Glomerular visceral epithelial cell (primary cell): ENCODE results near the gene PITPNC1.
"Not testable (repeated sequence)": the region's sequence is repeated elsewhere in the genome, so short reads cannot be mapped to it uniquely, and the experiment has no call there.

Experiments
- DNase-seq: peaks from one replicate; pipeline ENCODE4 v3.0.0-alpha.2; 2016; ENCODE audit errors: extremely low spot score

Gene PITPNC1

GRCh38 chr17:67511804-67512203 lies 134.7 kb downstream of the PITPNC1 start:
- DNase-seq = no peak

DNA sequence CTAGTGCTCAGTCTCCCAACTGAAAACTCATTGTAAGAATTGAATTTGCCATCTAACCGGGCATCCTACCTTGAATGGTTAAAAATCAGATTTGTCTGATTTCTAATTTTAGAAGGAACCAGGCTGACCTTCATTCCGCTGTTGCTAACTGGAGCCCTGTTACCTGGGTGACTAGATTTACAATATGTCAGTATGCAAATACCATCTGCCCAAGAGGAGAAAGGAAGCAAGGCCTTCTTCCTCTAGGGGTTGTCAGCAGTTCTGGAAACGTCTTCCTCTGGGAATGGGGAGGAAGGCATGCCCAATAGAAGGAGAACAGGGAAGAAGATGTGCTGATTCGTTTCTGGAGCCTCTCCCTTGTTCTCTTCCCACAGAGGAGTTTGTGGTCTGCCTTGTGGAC lies 137.9 kb downstream of the PITPNC1 start:
- no peak for DNase-seq

DNA sequence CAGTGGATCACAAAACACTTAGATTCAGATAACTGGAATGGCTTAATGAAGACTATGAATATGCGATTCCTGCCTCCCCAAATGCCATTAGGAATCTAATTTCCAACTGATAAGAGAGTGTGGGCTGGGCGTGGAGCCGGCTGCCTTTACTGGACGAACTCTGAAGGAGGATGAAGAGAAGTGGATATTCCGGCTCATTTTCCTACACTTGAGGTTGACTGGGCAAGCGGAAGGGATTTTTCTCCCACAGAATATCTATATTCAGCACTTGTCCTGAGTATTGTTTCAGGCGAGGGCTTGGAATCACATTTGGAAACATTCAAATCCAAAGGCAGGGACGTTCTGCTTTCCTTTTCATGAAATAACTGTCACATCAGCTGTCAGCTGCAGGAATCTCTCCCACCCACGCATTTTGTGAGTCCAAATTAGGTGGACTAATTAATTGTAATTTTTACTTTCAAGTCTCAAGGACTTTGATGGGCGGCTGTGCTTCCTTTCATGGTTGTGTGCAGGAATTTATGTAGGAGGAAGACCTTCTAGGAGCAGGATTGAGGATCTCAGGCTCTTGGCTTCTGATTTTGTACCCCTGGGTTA lies 138.5 kb downstream of the PITPNC1 start:
- DNase-seq = no peak

DNA sequence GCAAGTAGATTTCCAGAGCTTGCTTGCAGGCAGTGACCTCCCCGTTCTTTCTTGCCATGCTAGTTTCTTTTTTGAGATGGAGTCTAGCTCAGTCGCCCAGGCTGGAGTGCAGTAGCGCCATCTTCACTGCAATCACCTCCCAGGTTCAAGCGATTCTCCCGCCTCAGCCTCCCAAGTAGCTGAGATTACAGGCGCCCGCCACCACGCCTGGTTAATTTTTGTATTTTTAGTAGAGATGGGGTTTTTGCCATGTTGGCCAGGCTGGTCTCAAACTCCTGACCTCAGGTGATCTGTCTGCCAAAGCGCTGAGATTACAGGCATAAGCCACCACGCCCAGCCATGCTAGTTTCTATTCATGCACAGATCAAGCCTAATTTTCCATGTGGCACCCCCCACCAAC lies 139.5 kb downstream of the PITPNC1 start:
- DNase-seq = not testable (repeated sequence)

GRCh38 chr17:67517325-67517724 lies 140.2 kb downstream of the PITPNC1 start:
- DNase-seq = no peak

GRCh38 chr17:67518876-67519275 lies 141.8 kb downstream of the PITPNC1 start:
- DNase-seq = no peak

GRCh38 chr17:67519801-67520251 lies 142.7 kb downstream of the PITPNC1 start:
- DNase-seq = no peak

- no peak for DNase-seq
Observed at GRCh38 chr17:67520252-67520906, 143.3 kb downstream of the PITPNC1 start.

DNA sequence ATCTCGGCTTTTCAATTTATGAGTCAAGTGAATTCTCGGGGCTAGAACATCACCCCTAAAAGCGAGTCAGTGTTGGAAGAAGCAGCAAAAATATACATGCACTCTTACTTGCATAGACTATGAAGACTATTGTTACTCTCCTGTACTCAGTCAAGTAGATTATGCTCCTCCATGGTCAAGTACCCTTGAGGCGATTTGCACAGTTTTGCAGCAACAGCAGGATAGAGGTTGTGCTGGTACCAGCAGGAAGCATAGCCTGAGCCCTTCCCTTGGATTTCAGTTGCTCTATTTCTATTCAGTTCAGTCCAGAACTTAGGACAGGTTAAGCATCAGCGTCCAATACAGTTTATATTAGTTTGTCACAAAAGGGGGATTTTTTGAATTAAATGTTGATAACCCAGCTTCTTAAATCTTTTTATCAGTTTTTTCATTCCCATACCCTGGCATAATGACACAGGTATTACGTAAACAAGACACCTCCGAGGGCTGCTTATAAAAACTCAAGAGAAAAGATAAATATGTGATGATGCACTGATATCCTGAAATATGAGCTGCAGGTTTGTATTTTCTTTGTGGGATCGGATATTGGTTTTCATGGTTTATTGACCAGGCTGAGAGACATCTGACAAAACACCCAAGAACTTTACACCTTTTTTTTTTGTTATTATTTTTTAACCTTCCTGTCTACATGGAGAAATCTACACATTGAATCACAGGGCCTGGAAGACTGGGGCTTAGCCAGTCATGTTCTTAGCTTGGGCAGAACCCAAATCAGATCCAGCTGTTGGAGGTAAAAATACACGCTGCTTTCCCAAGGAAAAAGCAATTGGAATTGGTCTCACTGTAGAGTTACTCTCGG lies 144.1 kb downstream of the PITPNC1 start:
- DNase-seq = no peak

DNA sequence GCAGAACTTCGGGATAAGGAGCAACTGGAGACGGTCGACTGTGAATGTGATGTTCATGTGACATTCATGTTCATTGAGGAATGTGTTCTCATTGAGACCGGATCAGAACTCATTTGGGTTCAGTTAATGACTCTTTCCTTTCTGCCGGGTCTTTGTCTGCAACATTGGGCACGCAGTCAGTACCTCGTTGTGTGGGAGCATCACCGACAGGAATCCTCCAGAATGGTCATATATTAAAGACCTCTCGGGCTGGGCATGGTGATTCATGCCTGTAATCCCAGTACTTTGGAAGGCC lies 144.6 kb downstream of the PITPNC1 start:
- DNase-seq = no peak

DNA sequence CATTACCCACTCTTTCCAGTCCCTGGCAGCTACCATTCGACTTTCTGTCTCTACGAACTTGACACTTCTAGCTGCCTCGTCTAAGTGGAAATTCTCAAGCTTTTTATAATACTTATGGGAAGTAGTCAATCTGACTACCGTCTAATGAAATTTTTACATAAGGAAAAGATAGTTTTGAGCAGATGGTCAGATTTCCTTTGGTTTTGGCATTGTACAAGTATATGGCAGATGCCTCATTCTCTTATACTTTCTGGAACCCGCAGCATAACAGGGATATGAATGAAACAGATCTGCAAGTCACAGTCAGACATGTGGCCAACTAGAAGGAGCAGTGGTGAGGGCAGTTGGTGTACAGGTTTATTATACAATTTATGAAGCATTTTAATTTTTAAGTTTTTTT lies 146.0 kb downstream of the PITPNC1 start:
- DNase-seq = no peak

DNA sequence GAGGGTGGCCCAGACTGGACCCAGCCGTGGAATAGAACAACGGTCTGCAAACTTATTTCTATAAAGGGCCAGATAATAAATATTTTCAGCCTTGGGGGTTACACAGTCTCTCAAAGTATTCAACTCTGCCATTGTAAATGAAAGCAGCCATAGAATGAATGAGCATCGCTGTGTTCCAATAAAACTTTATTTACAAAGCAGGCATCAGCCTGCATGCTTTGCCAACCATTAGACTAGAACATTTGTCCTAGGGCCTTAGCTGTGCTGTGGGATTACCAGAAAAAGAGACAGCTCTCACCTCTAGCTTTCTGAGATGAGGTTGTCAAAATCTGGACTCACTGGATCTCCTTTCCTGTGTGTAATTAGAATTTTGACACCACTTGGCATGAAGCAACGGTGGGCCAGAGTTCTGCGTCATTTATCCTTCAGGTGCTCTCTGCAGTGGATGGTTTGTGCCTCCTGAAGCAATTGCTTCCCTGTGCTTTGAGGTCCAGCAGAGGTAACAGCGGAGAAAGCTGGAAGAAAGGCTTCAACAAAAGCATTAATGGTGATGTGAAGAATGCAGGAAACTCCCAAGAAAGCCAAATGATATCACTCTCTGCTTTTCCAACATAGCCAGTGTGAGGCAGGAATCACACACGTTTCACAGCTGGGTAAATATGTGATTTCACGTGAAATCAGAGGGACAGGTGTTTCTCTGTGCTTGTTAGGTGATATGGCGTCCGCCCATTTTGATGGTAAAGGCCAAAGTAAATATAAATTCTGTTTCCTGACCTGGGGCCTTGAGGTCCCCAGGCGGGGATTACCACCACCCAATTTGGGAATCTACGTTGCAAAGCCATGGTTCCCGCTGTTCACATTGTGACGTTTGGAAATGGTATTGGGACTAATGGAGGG lies 148.4 kb downstream of the PITPNC1 start:
- no peak for DNase-seq

DNA sequence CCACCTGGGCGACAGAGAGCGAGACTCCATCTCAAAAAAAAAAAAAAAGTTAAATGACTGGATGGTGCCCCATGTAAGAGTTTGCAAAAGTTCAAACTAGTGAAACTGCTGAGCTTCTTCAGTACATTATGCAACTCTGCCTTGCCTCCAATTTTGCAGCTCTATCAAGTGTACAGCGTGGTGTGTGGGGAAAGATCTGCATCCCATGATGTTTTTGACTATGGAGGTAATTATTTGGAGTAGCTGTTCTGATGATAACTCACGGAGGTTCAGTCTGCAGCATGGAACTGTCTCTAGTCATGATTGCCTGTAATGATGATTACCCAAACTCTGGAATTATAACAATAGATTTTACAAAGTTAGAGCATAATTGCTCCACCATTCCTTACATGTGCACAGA lies 149.6 kb downstream of the PITPNC1 start:
- no peak for DNase-seq

- peak; percentile 86 for DNase-seq
Observed at GRCh38 chr17:67528751-67529436, 151.8 kb downstream of the PITPNC1 start.

DNA sequence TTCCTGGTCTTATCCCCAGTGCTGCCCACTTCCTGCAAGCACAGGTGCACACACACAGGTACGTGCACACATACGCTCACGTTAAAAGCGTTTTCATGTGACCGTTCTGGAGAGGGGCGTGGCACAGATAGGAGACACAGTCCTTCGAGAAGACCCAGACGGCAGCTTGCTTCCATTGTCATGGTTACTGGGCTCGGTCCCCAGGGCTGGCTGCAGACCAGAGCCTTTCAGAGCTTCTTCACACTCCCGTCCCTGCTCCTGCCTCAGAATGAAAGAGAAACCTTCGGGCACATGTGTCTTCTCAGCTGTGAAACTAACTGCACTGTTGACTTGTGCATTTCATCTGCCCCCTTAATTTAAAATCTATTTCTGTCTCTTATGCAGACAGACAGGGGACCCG lies 154.2 kb downstream of the PITPNC1 start:
- no peak for DNase-seq

DNA sequence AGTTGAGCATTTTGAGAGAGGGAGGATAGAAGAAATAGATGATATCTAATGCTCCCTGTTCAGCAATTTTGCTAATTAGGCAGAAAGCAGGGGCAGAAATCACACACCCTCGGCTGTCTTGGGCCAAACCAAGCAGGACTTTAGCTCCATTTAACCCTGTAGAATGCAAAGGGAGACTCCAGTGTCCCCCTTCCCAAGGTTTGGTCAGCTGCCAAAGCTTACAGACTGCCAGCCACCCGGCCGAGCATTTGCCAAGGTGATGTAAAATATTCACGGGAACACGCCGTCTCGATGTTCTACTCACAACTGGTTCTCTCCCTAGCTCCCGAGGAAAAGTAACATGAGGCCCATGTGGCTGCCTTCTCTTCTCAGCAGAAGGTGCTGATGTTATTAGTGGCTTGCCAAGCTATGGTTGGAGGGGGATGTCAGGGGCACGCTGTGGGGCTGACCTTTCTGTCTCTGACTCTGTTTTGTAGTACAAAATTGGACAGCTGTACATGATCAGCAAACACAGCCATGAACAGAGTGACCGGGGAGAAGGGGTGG lies 155.3 kb downstream of the PITPNC1 start:
- no peak for DNase-seq

DNA sequence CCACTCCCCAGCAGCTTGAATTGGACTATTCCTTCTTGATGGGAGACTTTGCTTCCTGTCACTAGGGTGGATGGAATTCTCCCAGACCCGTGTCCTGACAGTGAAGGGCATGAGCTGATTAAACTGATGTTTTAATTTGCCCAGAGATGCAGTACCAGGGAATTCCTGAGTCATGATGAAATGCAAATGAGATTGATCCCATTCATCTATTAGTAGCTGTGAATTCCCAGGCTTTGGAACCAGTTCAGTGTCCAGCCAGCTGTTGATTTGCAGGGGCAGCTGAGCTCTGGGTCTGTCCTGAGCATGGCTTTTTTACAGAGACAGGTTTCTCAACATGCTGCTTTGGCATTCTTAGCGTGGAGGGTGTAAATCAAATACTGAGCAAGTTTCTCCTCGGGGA lies 157.9 kb downstream of the PITPNC1 start:
- DNase-seq = no peak

DNA sequence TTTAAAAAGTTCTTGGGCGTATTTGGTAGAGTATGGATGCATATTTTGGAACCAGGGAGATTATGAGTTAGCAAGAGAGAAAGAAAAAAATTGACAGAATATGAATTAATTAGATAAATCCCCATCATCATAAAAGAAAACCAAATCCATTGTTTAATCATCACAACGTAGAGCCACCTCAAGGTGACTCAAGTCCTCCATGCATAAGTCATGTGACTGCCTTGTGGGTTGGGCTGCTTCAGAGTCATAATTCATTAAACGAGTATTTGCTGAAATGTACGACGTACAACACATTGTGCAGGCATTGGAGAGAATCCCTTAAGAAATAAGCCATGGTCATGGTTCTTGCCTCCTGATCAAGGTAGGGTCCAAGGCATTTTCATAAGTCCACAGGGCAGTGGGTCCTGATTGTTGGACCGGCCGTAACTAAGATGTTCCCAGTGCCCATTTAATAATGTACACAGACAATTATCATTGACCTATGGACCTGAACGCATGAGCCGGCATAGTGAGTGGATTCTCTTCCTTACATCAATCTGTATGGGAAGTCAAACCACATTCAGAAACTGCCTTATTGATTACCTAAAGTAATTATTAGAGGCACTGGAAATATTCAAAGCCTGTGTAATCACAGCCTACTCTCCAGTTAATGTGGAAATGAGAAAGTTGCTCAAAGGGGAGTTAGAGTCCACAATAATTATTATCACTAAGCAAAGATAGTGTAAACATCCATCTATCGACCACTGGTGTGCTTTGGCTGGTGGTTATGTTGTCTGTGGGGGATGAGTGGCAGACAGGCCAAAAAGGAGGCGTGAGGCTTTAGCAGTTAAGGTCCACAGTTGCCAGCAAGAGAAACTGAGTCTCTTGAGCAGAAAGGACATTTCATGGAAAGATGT lies 165.4 kb downstream of the PITPNC1 start:
- no peak for DNase-seq

DNA sequence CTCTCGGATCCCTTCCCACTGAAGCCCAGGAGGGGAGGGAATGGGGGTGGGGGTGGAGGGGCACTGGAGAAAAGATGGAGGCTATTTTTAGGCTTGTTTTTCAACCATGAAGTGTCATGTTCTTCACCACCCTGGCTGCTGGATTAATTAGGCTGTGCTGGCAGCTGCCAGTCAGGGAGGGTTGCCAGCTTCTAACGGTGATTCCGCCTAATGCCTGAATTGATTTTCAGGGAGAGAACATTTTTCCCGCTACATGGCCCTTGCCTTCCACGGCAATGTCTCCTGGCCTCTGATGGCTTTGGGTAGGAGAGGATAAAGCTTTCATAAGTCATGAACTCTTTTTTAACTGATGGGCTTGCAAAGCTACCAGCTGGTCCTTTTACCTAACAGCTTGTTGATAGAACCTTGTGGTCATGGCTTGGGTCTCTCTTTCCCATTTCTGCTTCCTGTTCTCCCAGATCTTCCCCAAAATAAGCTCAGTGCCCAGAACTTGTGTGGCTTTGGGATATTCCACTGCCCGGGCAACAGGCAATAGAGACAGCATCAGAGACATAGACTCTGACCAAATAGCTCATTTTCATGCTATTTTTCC lies 167.4 kb downstream of the PITPNC1 start:
- DNase-seq = no peak
